SK-N-SH treated with all-trans-retinoic acid at 6 μM for 48 hours (cell line): ENCODE data around the gene TRIM24.

Experiments used
- ATAC-seq: fragments of 200-7000 bp; cut with Tn5 transposase; 3 replicates; pipeline ENCODE4 v1.9.1; 2020; ENCODE audit warnings: mild to moderate bottlenecking, moderate library complexity
- ARNTL ChIP-seq: fragments of 450-650 bp; formaldehyde crosslinking; IDR thresholded peaks from 2 replicates; pipeline ENCODE4 v1.5.0; 2020; ENCODE audit warnings: low read depth, mild to moderate bottlenecking, moderate library complexity, borderline replicate concordance
- BACH2 ChIP-seq: fragments of 250-450 bp; sonication (Bioruptor Pico); IDR thresholded peaks from 2 replicates; pipeline ENCODE4 v1.9.0; 2021; ENCODE audit warnings: mild to moderate bottlenecking, borderline replicate concordance
- CSDC2 ChIP-seq: fragments of 250-450 bp; sonication (Bioruptor Pico); IDR thresholded peaks from 2 replicates; pipeline ENCODE4 v1.5.0; 2020; ENCODE audit warnings: mild to moderate bottlenecking, moderate library complexity
- ESRRG ChIP-seq: fragments of 250-450 bp; sonication (Bioruptor Pico); IDR thresholded peaks from 2 replicates; pipeline ENCODE4 v1.6.1; 2021; ENCODE audit warnings: mild to moderate bottlenecking
- GLIS3 ChIP-seq: fragments of 250-450 bp; sonication (Bioruptor Pico); IDR thresholded peaks from 2 replicates; pipeline ENCODE4 v1.5.0; 2020; ENCODE audit warnings: mild to moderate bottlenecking, moderate library complexity
- ISL1 ChIP-seq: fragments of 250-450 bp; sonication (Bioruptor Pico); IDR thresholded peaks from 2 replicates; pipeline ENCODE4 v2.1.2; 2022; ENCODE audit warnings: mild to moderate bottlenecking, moderate library complexity
- OSR1 ChIP-seq: fragments of 250-450 bp; sonication (Bioruptor Pico); IDR thresholded peaks from 2 replicates; pipeline ENCODE4 v1.8.0; 2022; ENCODE audit warnings: moderate library complexity, mild to moderate bottlenecking, inconsistent platforms
- PPARA ChIP-seq: fragments of 250-450 bp; sonication (Bioruptor Pico); IDR thresholded peaks from 2 replicates; pipeline ENCODE4 v1.5.0; 2020; ENCODE audit warnings: mild to moderate bottlenecking, borderline replicate concordance
- TCF4 ChIP-seq: fragments of 250-450 bp; sonication (Bioruptor Pico); IDR thresholded peaks from 2 replicates; pipeline ENCODE4 v1.8.0; 2021; ENCODE audit warnings: mild to moderate bottlenecking, moderate library complexity, borderline replicate concordance
- TOX ChIP-seq: fragments of 250-450 bp; sonication (Bioruptor Pico); IDR thresholded peaks from 2 replicates; pipeline ENCODE4 v1.8.0; 2021; ENCODE audit warnings: mild to moderate bottlenecking, moderate library complexity, borderline replicate concordance
- ZC3H10 ChIP-seq: fragments of 250-450 bp; sonication (Bioruptor Pico); IDR thresholded peaks from 2 replicates; pipeline ENCODE4 v1.5.1; 2021; ENCODE audit warnings: mild to moderate bottlenecking, moderate library complexity
- ZFP3 ChIP-seq: fragments of 250-450 bp; sonication (Bioruptor Pico); IDR thresholded peaks from 2 replicates; pipeline ENCODE4 v1.5.0; 2020; ENCODE audit warnings: mild to moderate bottlenecking, moderate library complexity
- ZNF565 ChIP-seq: fragments of 450-650 bp; formaldehyde crosslinking; conservative IDR thresholded peaks from 2 replicates; pipeline ENCODE4 v1.5.0; 2020; ENCODE audit warnings: low read depth, mild to moderate bottlenecking, moderate library complexity
- ZNF8 ChIP-seq: fragments of 450-650 bp; formaldehyde crosslinking; IDR thresholded peaks from 2 replicates; pipeline ENCODE4 v1.5.0; 2020; ENCODE audit warnings: mild to moderate bottlenecking, moderate library complexity
- TF ChIP-seq, protein P1 (sequence below): fragments of 250-450 bp; sonication (Bioruptor Pico); IDR thresholded peaks from 2 replicates; pipeline ENCODE4 v1.8.0; 2020; ENCODE audit warnings: mild to moderate bottlenecking, moderate library complexity, borderline replicate concordance
- TF ChIP-seq, protein P2 (sequence below): fragments of 250-450 bp; sonication (Bioruptor Pico); IDR thresholded peaks from 2 replicates; pipeline ENCODE4 v1.5.0; 2020; ENCODE audit warnings: mild to moderate bottlenecking, moderate library complexity
- TF ChIP-seq, protein P3 (sequence below): fragments of 250-450 bp; sonication (Bioruptor Pico); IDR thresholded peaks from 2 replicates; pipeline ENCODE4 v1.5.1; 2021; ENCODE audit warnings: mild to moderate bottlenecking, moderate library complexity
- TF ChIP-seq, protein P4 (sequence below): fragments of 250-450 bp; sonication (Bioruptor Pico); IDR thresholded peaks from 2 replicates; pipeline ENCODE4 v1.5.1; 2020; ENCODE audit warnings: low read depth, mild to moderate bottlenecking, moderate library complexity
- TF ChIP-seq, protein P5 (sequence below): fragments of 250-450 bp; sonication (Bioruptor Pico); IDR thresholded peaks from 2 replicates; pipeline ENCODE4 v1.8.0; 2021; ENCODE audit warnings: low read depth, mild to moderate bottlenecking, moderate library complexity, borderline replicate concordance

TRIM24 gene

DNA sequence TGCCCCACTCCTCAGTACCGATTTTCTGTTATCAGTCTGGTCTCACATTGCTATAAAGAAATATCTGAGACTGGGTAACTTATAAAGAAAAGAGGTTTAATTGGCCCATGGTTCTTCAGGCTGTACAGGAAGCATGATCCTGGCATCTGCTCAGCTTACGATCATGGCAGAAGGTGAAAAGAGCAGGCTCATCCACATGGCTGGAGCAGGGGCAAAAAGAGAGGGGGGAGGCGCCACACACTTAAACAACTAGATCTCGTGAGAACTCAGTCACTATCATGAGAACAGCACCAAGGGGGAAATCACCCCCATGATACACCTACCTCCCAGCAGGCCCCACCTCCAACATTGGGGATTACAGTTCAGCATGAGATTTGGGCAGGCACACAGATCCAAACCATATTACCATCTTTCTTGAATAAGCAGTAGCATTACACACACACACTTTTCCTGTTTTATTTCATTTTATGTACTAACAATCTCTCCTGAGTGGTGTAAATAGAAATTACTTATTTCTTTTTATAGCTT, 53.3 kb downstream of the TRIM24 start:
- ATAC-seq = no peak
- TF ChIP-seq ESRRG (CRISPR knock-in tag) (no peak), BACH2 (CRISPR knock-in tag) (no peak), ARNTL (no peak), ISL1 (no peak), ZNF565 (CRISPR knock-in tag) (no peak), ZFP3 (no peak), TOX (no peak), CSDC2 (CRISPR knock-in tag) (no peak), GLIS3 (CRISPR knock-in tag) (no peak)
- TF ChIP-seq, protein P1, sequence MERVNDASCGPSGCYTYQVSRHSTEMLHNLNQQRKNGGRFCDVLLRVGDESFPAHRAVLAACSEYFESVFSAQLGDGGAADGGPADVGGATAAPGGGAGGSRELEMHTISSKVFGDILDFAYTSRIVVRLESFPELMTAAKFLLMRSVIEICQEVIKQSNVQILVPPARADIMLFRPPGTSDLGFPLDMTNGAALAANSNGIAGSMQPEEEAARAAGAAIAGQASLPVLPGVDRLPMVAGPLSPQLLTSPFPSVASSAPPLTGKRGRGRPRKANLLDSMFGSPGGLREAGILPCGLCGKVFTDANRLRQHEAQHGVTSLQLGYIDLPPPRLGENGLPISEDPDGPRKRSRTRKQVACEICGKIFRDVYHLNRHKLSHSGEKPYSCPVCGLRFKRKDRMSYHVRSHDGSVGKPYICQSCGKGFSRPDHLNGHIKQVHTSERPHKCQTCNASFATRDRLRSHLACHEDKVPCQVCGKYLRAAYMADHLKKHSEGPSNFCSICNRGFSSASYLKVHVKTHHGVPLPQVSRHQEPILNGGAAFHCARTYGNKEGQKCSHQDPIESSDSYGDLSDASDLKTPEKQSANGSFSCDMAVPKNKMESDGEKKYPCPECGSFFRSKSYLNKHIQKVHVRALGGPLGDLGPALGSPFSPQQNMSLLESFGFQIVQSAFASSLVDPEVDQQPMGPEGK (CRISPR knock-in tag) = no peak
- TF ChIP-seq, protein P2, sequence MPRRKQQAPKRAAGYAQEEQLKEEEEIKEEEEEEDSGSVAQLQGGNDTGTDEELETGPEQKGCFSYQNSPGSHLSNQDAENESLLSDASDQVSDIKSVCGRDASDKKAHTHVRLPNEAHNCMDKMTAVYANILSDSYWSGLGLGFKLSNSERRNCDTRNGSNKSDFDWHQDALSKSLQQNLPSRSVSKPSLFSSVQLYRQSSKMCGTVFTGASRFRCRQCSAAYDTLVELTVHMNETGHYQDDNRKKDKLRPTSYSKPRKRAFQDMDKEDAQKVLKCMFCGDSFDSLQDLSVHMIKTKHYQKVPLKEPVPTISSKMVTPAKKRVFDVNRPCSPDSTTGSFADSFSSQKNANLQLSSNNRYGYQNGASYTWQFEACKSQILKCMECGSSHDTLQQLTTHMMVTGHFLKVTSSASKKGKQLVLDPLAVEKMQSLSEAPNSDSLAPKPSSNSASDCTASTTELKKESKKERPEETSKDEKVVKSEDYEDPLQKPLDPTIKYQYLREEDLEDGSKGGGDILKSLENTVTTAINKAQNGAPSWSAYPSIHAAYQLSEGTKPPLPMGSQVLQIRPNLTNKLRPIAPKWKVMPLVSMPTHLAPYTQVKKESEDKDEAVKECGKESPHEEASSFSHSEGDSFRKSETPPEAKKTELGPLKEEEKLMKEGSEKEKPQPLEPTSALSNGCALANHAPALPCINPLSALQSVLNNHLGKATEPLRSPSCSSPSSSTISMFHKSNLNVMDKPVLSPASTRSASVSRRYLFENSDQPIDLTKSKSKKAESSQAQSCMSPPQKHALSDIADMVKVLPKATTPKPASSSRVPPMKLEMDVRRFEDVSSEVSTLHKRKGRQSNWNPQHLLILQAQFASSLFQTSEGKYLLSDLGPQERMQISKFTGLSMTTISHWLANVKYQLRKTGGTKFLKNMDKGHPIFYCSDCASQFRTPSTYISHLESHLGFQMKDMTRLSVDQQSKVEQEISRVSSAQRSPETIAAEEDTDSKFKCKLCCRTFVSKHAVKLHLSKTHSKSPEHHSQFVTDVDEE (CRISPR knock-in tag) = no peak
- TF ChIP-seq, protein P3, sequence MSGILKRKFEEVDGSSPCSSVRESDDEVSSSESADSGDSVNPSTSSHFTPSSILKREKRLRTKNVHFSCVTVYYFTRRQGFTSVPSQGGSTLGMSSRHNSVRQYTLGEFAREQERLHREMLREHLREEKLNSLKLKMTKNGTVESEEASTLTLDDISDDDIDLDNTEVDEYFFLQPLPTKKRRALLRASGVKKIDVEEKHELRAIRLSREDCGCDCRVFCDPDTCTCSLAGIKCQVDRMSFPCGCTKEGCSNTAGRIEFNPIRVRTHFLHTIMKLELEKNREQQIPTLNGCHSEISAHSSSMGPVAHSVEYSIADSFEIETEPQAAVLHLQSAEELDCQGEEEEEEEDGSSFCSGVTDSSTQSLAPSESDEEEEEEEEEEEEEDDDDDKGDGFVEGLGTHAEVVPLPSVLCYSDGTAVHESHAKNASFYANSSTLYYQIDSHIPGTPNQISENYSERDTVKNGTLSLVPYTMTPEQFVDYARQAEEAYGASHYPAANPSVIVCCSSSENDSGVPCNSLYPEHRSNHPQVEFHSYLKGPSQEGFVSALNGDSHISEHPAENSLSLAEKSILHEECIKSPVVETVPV = no peak
- TF ChIP-seq, protein P4, sequence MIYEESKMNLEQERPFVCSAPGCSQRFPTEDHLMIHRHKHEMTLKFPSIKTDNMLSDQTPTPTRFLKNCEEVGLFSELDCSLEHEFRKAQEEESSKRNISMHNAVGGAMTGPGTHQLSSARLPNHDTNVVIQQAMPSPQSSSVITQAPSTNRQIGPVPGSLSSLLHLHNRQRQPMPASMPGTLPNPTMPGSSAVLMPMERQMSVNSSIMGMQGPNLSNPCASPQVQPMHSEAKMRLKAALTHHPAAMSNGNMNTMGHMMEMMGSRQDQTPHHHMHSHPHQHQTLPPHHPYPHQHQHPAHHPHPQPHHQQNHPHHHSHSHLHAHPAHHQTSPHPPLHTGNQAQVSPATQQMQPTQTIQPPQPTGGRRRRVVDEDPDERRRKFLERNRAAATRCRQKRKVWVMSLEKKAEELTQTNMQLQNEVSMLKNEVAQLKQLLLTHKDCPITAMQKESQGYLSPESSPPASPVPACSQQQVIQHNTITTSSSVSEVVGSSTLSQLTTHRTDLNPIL (CRISPR knock-in tag) = no peak
- TF ChIP-seq, protein P5, sequence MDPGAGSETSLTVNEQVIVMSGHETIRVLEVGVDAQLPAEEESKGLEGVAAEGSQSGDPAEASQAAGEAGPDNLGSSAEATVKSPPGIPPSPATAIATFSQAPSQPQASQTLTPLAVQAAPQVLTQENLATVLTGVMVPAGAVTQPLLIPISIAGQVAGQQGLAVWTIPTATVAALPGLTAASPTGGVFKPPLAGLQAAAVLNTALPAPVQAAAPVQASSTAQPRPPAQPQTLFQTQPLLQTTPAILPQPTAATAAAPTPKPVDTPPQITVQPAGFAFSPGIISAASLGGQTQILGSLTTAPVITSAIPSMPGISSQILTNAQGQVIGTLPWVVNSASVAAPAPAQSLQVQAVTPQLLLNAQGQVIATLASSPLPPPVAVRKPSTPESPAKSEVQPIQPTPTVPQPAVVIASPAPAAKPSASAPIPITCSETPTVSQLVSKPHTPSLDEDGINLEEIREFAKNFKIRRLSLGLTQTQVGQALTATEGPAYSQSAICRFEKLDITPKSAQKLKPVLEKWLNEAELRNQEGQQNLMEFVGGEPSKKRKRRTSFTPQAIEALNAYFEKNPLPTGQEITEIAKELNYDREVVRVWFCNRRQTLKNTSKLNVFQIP (CRISPR knock-in tag) = no peak

DNA sequence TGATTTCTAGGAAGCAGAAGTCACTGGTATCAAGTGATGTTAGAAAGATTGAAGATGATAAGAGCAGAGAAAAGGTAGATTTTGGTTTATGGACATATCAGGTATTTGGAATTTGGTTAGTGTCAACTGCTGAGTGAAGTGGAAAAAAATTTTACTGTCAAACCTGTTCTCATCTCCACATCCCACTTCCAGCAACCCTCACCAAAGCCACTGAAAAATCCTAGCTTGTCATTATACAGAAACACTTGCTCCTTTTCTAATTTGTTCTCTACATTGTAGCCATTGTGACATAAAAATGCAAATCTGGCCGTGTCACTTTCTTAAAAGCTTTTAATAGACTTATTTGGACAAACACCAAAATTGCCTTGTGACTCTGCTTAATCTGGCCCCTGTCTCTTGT, 54.0 kb downstream of the TRIM24 start:
- no peak for TF ChIP-seq OSR1
- no peak for TF ChIP-seq BACH2 (CRISPR knock-in tag)
- TF ChIP-seq, protein P1 (CRISPR knock-in tag) = no peak
- TF ChIP-seq TCF4 = no peak
- no peak for TF ChIP-seq GLIS3 (CRISPR knock-in tag)
- TF ChIP-seq ZNF8 (CRISPR knock-in tag) = no peak
- TF ChIP-seq PPARA (CRISPR knock-in tag) = no peak
- no peak for TF ChIP-seq ARNTL
- TF ChIP-seq, protein P4 (CRISPR knock-in tag) = no peak
- no peak for TF ChIP-seq ZC3H10 (CRISPR knock-in tag)
- TF ChIP-seq, protein P2 (CRISPR knock-in tag) = no peak
- TF ChIP-seq TOX = no peak
- TF ChIP-seq, all 23 proteins: peak for 0
- ATAC-seq = no peak
